Measurements from ENCODE around the gene ADCY3.

Gene ADCY3

GRCh38 chr2:24886691-24887304 lies 33.2 kb downstream of the ADCY3 start:
- TF ChIP-seq, protein P1, sequence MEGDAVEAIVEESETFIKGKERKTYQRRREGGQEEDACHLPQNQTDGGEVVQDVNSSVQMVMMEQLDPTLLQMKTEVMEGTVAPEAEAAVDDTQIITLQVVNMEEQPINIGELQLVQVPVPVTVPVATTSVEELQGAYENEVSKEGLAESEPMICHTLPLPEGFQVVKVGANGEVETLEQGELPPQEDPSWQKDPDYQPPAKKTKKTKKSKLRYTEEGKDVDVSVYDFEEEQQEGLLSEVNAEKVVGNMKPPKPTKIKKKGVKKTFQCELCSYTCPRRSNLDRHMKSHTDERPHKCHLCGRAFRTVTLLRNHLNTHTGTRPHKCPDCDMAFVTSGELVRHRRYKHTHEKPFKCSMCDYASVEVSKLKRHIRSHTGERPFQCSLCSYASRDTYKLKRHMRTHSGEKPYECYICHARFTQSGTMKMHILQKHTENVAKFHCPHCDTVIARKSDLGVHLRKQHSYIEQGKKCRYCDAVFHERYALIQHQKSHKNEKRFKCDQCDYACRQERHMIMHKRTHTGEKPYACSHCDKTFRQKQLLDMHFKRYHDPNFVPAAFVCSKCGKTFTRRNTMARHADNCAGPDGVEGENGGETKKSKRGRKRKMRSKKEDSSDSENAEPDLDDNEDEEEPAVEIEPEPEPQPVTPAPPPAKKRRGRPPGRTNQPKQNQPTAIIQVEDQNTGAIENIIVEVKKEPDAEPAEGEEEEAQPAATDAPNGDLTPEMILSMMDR (IDR thresholded peaks at IDR 0.05; ENCODE audit: low read depth, low read length) = no peak
- DNase-seq (ENCODE audit: extremely low read depth, low read depth) = no peak

DNA sequence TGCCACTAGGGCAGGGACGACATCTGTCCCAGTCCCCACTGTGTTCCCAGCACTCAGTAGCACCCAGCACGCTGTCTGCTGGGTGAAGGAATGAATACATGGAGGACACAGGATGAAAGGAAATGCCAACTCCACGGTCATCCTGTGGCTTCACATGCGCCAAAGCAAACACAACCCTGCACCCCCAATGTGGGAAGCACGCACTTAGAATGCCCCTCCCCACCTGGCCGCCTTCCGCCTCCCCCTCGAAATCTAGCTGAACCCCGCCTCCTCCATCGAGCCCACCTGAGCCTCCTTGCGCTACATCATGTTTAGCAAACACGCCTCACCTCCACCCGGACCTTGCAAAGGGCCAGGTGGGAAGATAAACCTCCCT lies 33.9 kb downstream of the ADCY3 start:
- TF ChIP-seq, protein P1 (IDR thresholded peaks at IDR 0.05; ENCODE audit: low read depth, low read length) = no peak
- no peak for DNase-seq (ENCODE audit: extremely low read depth, low read depth)

- no peak for DNase-seq (ENCODE audit: extremely low read depth, low read depth)
- TF ChIP-seq, protein P1 (IDR thresholded peaks at IDR 0.05; ENCODE audit: low read depth, low read length) = no peak
Measured at GRCh38 chr2:24885221-24886125, 34.6 kb downstream of the ADCY3 start.

DNA sequence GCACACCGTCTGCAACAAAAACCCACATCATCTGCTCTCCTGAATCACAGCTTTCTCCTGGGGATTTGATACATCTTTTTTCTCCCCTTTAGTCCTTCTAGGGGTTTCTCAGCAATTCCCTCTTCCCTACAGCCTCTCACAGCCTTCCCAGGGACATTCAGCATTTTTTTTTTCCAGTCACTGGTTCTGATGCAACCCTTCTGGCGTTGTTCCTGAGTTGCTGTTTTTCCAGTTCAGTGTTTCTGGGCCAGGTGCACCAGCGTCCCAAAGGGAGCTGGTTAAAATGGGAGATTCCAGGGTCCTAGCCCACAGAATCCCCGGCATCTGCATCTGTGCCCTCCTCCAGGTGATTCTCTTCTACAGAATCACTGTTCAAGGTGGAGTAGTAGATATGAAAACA lies 36.1 kb downstream of the ADCY3 start:
- DNase-seq (ENCODE audit: extremely low read depth, low read depth) = no peak
- TF ChIP-seq, protein P1 (IDR thresholded peaks at IDR 0.05; ENCODE audit: low read depth, low read length) = no peak

GRCh38 chr2:24881623-24882022 lies 38.4 kb downstream of the ADCY3 start:
- TF ChIP-seq, protein P1 (IDR thresholded peaks at IDR 0.05; ENCODE audit: low read depth, low read length) = no peak
- no peak for DNase-seq (ENCODE audit: extremely low read depth, low read depth)

DNA sequence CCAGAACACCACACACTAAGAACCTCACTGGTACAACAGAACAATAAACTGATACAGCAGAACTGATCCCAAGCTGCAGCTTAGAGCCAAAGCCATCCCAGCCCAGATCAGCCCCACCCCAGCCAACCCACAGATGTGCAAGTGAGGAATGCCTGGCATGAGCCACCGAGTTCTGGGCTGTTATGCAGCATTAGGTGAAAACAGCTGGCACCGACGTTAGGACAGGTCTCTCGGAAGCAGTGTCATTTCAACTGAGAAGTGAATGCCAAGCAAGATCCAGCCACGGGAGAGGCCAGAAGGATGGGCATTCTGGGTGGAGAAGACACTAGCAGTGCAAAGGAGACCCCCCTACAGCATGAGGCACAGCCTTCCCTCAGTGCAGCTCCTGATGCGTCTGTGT lies 38.9 kb downstream of the ADCY3 start:
- TF ChIP-seq, protein P1 (IDR thresholded peaks at IDR 0.05; ENCODE audit: low read depth, low read length) = no peak
- DNase-seq (ENCODE audit: extremely low read depth, low read depth) = no peak

DNA sequence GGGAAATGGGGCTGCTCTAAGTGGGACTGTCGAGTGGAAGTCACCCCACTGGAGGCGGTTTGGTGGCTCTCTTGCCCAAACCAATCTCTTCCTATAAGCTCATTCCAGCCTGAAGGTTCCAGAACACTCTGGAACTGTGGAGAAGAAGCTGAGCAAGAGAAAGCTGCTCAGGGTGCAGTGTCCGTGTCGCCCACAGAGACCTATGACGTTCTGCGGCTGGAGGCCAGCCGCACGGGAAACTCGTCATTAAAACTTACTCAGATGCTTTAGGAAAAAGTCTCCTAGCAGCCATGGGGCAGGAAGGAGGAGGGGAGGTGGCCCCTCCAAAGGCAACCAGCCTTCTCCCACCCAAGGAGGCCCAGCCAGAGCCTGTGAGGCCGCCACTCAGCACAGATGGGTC lies 41.7 kb downstream of the ADCY3 start:
- TF ChIP-seq, protein P1 (IDR thresholded peaks at IDR 0.05; ENCODE audit: low read depth, low read length) = no peak
- DNase-seq (ENCODE audit: extremely low read depth, low read depth) = no peak

All from AG09319 (cell line).